Natural killer cell (primary cell): ENCODE data around the gene ZDHHC5. TPM values are rescaled to one million over a fixed set of nuclear protein-coding genes. Genes with fewer than 3 reads are reported as not detected.
A peak's percentile ranks its signal among the peaks of the same experiment; 100 is the strongest.
"Not testable (repeated sequence)": the region's sequence is repeated elsewhere in the genome, so short reads cannot be mapped to it uniquely, and the experiment has no call there.

ENCODE experiments used
- ATAC-seq, 3 donors: fragments of 150-1000 bp in 2 of 3; fragments of 200-7000 bp in 1 of 3; cut with Tn5 transposase; 1 replicate in 1 of 3; 2 replicates in 2 of 3; pipeline ENCODE4 v1.10.0; 2021; ENCODE audit warnings: mild to moderate bottlenecking in 2 of 3, moderate library complexity in 2 of 3
- DNase-seq, 2 donors: peaks; one replicate each; pipeline versions ENCODE4 v3.0.0 to v3.0.0-alpha.2; 2013 to 2021; ENCODE audit warnings: mixed read lengths in 1 of 2
- H3K27ac ChIP-seq: one replicate; pipeline ENCODE4 v1.5.1; 2013; ENCODE audit warnings: mild to moderate bottlenecking, low read length
- H3K27me3 ChIP-seq: one replicate; pipeline ENCODE4 v1.6.1; 2013; ENCODE audit warnings: low read length; ENCODE audit not compliant: control insufficient read depth, insufficient read depth
- H3K36me3 ChIP-seq: one replicate; pipeline ENCODE4 v1.6.1; 2013; ENCODE audit warnings: low read length; ENCODE audit not compliant: control insufficient read depth, insufficient read depth
- H3K4me1 ChIP-seq: one replicate; pipeline ENCODE4 v1.6.1; 2013; ENCODE audit warnings: low read length; ENCODE audit not compliant: control insufficient read depth, insufficient read depth
- H3K4me3 ChIP-seq: one replicate; pipeline ENCODE4 v1.5.1; 2013; ENCODE audit warnings: low read length
- H3K9me3 ChIP-seq: one replicate; pipeline ENCODE4 v1.6.1; 2013; ENCODE audit warnings: low read length; ENCODE audit not compliant: control insufficient read depth, insufficient read depth
- H3K27ac Mint-ChIP-seq, 2 donors: one replicate each; pipeline ENCODE4 v1.8.0; 2022; ENCODE audit warnings: mild to moderate bottlenecking in 2 of 2, mixed read lengths in 2 of 2, moderate library complexity in 1 of 2
- H3K27me3 Mint-ChIP-seq, 2 donors: one replicate each; pipeline ENCODE4 v1.8.0; 2022; ENCODE audit warnings: low read depth in 2 of 2, mixed read lengths in 2 of 2
- H3K36me3 Mint-ChIP-seq: one replicate; pipeline ENCODE4 v1.8.0; 2022; ENCODE audit warnings: mixed read lengths
- H3K4me1 Mint-ChIP-seq, 2 donors: one replicate each; pipeline ENCODE4 v1.8.0; 2022; ENCODE audit warnings: mixed read lengths in 2 of 2
- H3K4me3 Mint-ChIP-seq: one replicate; pipeline ENCODE4 v1.8.0; 2022; ENCODE audit warnings: mild to moderate bottlenecking, moderate library complexity, mixed read lengths
- H3K9me3 Mint-ChIP-seq, 2 donors: one replicate each; pipeline ENCODE4 v1.8.0; 2022; ENCODE audit warnings: mixed read lengths in 2 of 2
- WGBS: methylation state at CpG from one replicate; pipeline ENCODE4 v1.1.7; 2013; ENCODE audit warnings: missing lambda C conversion rate; ENCODE audit not compliant: insufficient coverage; 5-methylcytosine and 5-hydroxymethylcytosine counted together
- intact Hi-C: fragments of 100-400 bp; cut with micrococcal nuclease; formaldehyde crosslinking; loops from one replicate; pipeline ENCODE4 v1.14.2; 2022
- total RNA-seq, 4 donors: library from RNA; stranded (reverse); fragments of 120-200 nt in 1 of 4; gene quantifications; one replicate each; pipeline versions ENCODE4 v1.2.3 to v1.2.4, GENCODE V29; 2013 to 2022
- TF ChIP-seq, protein P1 (sequence below): fragments of 200-600 bp; IDR thresholded peaks from one replicate; pipeline ENCODE4 v1.8.0; 2022; ENCODE audit warnings: antibody characterized with exemption

The ZDHHC5 gene
- total RNA-seq, 3 donors from 2014 or later (not counting 1 experiment from before 2014, with no cell fraction given): 46.1 to 64.0 (median 55.5) TPM

DNA sequence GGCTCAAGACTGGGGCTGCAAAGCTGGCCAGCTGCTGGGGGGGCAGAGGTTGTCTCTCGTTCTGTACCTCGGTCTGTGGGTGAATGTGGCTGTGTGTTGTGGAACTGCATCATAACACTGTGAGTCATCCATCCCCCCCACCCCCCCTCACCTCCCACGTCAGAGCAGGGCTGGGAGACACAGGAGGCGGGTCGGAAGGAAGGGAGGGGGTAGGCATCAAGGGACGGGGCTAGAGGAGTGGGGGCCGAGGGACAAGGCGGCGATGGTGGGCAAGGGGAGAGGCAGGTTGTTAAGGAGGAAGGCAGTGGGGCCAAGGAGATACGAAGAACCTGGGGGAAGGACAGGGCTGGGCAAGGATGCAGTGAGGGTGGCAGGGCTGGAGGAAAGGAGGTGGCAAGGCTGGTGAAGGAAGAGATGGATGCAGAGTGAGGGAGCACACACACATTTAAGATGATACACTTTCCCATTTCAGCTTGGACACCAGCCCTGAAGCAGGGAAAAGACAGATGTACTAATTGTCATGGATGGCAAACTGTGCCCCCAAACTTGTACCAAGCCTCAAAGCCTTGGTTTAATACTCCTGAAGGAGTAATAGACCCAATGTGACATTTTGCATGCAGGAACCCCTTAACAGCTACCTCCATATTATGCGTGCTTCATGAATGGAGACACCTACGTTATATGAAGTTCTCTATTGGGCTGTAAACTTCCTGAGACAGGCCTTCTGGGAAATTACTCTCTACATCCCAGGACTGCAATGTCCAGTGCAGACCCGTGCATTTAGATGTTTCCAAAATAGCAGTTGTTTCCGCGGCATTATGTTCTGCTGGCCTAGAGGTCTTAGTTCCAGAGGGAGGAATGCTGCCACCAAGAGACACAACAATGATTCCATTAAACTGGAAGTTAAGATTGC, 17.8 kb upstream of the ZDHHC5 start, which contains the start of gene YPEL4:
YPEL4 (minus strand) TSS at position 87 of the 913 bp plus-strand sequence. CDS start 2,805 bp downstream, outside the sequence.
- 31% methylated on average over 12 of the region's 15 CpGs for WGBS
- peaks cover 35% of the 10 kb centered on the region for H3K27me3 ChIP-seq
- Mint-ChIP-seq H3K4me1 (peaks cover 35 to 47% of the 10 kb centered on the region in 2 donors), H3K27me3 (peaks cover 30 to 36% of the 10 kb centered on the region in 2 donors), H3K4me3 (peak within 1 kb of the TSS; percentile 86), H3K27ac (peak within 1 kb of the TSS; percentile 78 to 87), H3K9me3 (no peaks in the 10 kb centered on the region), H3K36me3 (no peaks in the 10 kb centered on the region)
- peak within 1 kb of the TSS; percentile 21 for H3K4me3 ChIP-seq
- H3K9me3 ChIP-seq: no peaks in the 10 kb centered on the region
- H3K36me3 ChIP-seq: no peaks in the 10 kb centered on the region
- peak; percentile 64 to 91 for DNase-seq
- peaks cover 36% of the 10 kb centered on the region for H3K4me1 ChIP-seq
- H3K27ac ChIP-seq: no peak within 1 kb of the TSS
- intact Hi-C loops: loop anchor here (1.0 kb wide), 1 partner anchor 17 kb away; no protein-coding TSS in a partner anchor
- TF ChIP-seq, protein P1, sequence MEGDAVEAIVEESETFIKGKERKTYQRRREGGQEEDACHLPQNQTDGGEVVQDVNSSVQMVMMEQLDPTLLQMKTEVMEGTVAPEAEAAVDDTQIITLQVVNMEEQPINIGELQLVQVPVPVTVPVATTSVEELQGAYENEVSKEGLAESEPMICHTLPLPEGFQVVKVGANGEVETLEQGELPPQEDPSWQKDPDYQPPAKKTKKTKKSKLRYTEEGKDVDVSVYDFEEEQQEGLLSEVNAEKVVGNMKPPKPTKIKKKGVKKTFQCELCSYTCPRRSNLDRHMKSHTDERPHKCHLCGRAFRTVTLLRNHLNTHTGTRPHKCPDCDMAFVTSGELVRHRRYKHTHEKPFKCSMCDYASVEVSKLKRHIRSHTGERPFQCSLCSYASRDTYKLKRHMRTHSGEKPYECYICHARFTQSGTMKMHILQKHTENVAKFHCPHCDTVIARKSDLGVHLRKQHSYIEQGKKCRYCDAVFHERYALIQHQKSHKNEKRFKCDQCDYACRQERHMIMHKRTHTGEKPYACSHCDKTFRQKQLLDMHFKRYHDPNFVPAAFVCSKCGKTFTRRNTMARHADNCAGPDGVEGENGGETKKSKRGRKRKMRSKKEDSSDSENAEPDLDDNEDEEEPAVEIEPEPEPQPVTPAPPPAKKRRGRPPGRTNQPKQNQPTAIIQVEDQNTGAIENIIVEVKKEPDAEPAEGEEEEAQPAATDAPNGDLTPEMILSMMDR: no peak
- ATAC-seq: peak; percentile 83 to 91 (median 86)

DNA sequence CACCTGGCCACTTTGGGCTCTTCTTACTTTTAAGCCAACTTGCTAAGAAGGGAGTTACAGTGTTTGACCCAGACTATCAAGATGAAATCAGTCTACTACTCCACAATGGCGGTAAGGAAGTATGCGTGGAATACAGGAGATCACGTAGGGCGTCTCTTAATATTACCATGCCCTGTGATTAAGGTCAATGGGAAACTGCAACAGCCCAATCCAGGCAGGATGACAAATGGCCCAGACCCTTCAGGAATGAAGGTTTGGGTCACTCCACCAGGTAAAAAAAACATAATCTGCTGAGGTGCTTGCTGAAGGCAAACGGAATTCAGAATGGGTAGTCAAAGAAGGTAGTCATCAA, 17.2 kb upstream of the ZDHHC5 start:
- Histone ChIP-seq H3K4me1 (peaks cover 36% of the 10 kb centered on the region), H3K27me3 (peaks cover 33% of the 10 kb centered on the region), H3K4me3 (no peak overlapping the region), H3K9me3 (no peaks in the 10 kb centered on the region), H3K27ac (no peak overlapping the region), H3K36me3 (no peaks in the 10 kb centered on the region)
- H3K4me1 Mint-ChIP-seq: peaks cover 35 to 47% of the 10 kb centered on the region in 2 donors
- ATAC-seq: no peak
- H3K27ac Mint-ChIP-seq: peak overlapping the region; percentile 78 to 87
- intact Hi-C loops: no loop called here
- H3K27me3 Mint-ChIP-seq: peaks cover 26 to 36% of the 10 kb centered on the region in 2 donors
- WGBS: 97% methylated on average over 5 of the region's 5 CpGs
- H3K4me3 Mint-ChIP-seq: no peak overlapping the region
- no peaks in the 10 kb centered on the region for H3K9me3 Mint-ChIP-seq
- TF ChIP-seq, protein P1: no peak
- H3K36me3 Mint-ChIP-seq: no peaks in the 10 kb centered on the region
- DNase-seq: no peak

DNA sequence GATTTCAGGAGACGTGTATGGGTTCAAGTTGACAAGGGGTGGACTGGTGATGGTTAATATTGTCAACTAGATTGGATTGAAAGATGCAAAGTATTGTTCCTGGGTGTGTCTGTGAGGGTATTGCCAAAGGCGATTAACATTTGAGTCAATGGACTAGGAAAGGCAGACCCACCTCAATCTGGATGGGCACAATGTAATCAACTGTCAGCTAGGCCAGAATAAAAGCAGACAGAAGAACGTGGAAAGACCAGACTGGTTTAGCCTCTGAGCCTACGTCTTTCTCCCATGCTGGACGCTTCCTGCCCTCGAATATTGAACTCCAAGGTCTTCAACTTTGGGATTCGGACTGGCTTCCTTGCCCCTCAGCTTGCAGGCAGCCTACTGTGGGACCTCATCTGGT, 16.5 kb upstream of the ZDHHC5 start:
- H3K27ac ChIP-seq: no peak overlapping the region
- Mint-ChIP-seq H3K27me3 (peaks cover 19 to 31% of the 10 kb centered on the region in 2 donors), H3K27ac (peak overlapping the region in 1 of 2 donors; percentile 87), H3K9me3 (no peaks in the 10 kb centered on the region), H3K4me1 (peaks cover 30 to 41% of the 10 kb centered on the region in 2 donors), H3K4me3 (peak overlapping the region; percentile 13), H3K36me3 (no peaks in the 10 kb centered on the region)
- no peaks in the 10 kb centered on the region for H3K36me3 ChIP-seq
- no peak for ATAC-seq
- 95% methylated on average over 7 of the region's 7 CpGs for WGBS
- peaks cover 26% of the 10 kb centered on the region for H3K27me3 ChIP-seq
- no peak overlapping the region for H3K4me3 ChIP-seq
- H3K4me1 ChIP-seq: peaks cover 30% of the 10 kb centered on the region
- TF ChIP-seq, protein P1: no peak
- no peak for DNase-seq
- H3K9me3 ChIP-seq: no peaks in the 10 kb centered on the region
- intact Hi-C loops: no loop called here

DNA sequence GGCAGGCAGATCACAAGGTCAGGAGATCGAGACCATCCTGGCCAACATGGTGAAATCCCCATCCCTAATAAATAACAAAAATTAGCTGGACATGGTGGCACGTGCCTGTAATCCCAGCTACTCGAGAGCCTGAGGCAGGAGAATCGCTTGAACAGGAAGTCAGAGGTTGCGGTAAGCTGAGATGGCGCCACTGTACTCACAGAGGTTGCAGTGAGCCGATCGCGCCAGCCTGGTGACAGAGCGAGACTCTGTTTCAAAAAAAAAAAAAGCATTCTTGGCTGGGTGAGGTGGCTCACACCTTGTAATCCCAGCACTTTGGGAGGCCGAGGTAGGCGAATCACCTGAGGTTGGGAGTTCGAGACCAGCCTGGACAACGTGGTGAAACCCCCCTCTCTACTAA, 15.7 kb upstream of the ZDHHC5 start:
- H3K9me3 ChIP-seq, intact Hi-C loops, H3K27ac ChIP-seq, H3K36me3 ChIP-seq, H3K36me3 Mint-ChIP-seq, H3K9me3 Mint-ChIP-seq: not testable (repeated sequence)
- Mint-ChIP-seq H3K27ac (peak overlapping the region; percentile 3 to 72), H3K4me1 (peaks cover 33 to 41% of the 10 kb centered on the region in 2 donors), H3K27me3 (peaks cover 10 to 22% of the 10 kb centered on the region in 2 donors), H3K4me3 (peak overlapping the region; percentile 73)
- ATAC-seq (peak in 1 of 3 donors; percentile 34), DNase-seq (peak in 1 of 2 donors; percentile 63)
- peak overlapping the region; percentile 7 for H3K4me3 ChIP-seq
- WGBS: 67% methylated on average over 14 of the region's 14 CpGs
- H3K27me3 ChIP-seq: peaks cover 17% of the 10 kb centered on the region
- H3K4me1 ChIP-seq: peaks cover 27% of the 10 kb centered on the region
